Prostate gland (tissue), 2 donors: Measurements from ENCODE around the gene TPRN.

Experiments used
- POLR2A ChIP-seq: fragments of 450-650 bp; IDR thresholded peaks from one replicate; pipeline ENCODE4 v1.6.1; 2016; ENCODE audit warnings: antibody characterized with exemption, mild to moderate bottlenecking
- POLR2AphosphoS5 ChIP-seq: sonication (generic); formaldehyde crosslinking; IDR thresholded peaks from one replicate; pipeline ENCODE4 v1.6.1; 2017; ENCODE audit warnings: antibody characterized with exemption
- TF ChIP-seq, protein P1 (sequence below), 4 experiments: fragments of 200-600 bp in 2 of 4; fragments of 450-650 bp in 2 of 4; sonication (generic) in 2 of 4; IDR thresholded peaks; 1 replicate in 3 of 4; 2 replicates in 1 of 4; pipeline ENCODE4 v1.5.1; 2016 to 2019; ENCODE audit warnings: antibody characterized with exemption in 4 of 4, mild to moderate bottlenecking in 2 of 4, moderate library complexity in 2 of 4

DNA sequence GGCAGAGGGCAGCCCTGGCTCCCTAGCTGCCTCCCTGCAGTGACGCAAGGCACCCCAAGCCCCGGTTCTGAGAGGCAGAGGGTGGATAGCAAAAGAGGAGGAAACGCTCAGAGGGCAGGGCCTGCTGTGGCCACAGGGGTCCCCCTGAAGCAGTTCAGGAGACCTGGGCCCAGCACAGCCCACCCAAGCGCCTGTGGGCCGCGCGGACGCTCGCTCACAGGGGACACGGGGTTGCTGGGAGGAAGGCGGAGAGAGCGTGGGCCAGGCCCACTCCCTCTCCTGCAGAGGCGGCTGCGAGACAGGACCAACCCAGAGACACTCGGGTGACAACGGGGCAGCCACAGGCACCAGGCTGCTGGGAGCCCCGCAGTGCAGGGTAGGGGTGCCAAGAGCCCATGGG lies 20.8 kb downstream of the TPRN start:
- TF ChIP-seq, protein P1, sequence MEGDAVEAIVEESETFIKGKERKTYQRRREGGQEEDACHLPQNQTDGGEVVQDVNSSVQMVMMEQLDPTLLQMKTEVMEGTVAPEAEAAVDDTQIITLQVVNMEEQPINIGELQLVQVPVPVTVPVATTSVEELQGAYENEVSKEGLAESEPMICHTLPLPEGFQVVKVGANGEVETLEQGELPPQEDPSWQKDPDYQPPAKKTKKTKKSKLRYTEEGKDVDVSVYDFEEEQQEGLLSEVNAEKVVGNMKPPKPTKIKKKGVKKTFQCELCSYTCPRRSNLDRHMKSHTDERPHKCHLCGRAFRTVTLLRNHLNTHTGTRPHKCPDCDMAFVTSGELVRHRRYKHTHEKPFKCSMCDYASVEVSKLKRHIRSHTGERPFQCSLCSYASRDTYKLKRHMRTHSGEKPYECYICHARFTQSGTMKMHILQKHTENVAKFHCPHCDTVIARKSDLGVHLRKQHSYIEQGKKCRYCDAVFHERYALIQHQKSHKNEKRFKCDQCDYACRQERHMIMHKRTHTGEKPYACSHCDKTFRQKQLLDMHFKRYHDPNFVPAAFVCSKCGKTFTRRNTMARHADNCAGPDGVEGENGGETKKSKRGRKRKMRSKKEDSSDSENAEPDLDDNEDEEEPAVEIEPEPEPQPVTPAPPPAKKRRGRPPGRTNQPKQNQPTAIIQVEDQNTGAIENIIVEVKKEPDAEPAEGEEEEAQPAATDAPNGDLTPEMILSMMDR (IDR thresholded peaks at IDR 0.05): no peak
- no peak for TF ChIP-seq POLR2AphosphoS5
- TF ChIP-seq POLR2A: no peak
